Epidermal melanocyte (primary cell): ENCODE results near the gene LRRC37A3.
"Not testable (repeated sequence)": the region's sequence is repeated elsewhere in the genome, so short reads cannot be mapped to it uniquely, and the experiment has no call there.

Source experiments
- DNase-seq: peaks from one replicate; pipeline ENCODE4 v3.0.0; 2011; ENCODE audit warnings: low spot score; ENCODE audit not compliant: insufficient read length

The LRRC37A3 gene

GRCh38 chr17:64919289-64920025 is at the start of gene LRRC37A3:
LRRC37A3 (minus strand) TSS chr17:64919478; CDS start chr17:64897257, 22,221 bp downstream.
- DNase-seq: peak; percentile 62

- DNase-seq: not testable (repeated sequence)
Measured at GRCh38 chr17:64965873-64966287, 46.6 kb upstream of the LRRC37A3 start.

GRCh38 chr17:64965256-64965872 is 46.1 kb upstream of the LRRC37A3 start:
- DNase-seq: not testable (repeated sequence)

GRCh38 chr17:64964796-64965195 is 45.5 kb upstream of the LRRC37A3 start:
- DNase-seq: no peak

- not testable (repeated sequence) for DNase-seq
Measured at GRCh38 chr17:64963814-64964213, 44.5 kb upstream of the LRRC37A3 start.

- not testable (repeated sequence) for DNase-seq
Measured at GRCh38 chr17:64961563-64962378, 42.5 kb upstream of the LRRC37A3 start.

GRCh38 chr17:64951877-64952276 is 32.6 kb upstream of the LRRC37A3 start:
- no peak for DNase-seq

- no peak for DNase-seq
Measured at GRCh38 chr17:64950871-64951270, 31.6 kb upstream of the LRRC37A3 start.

- no peak for DNase-seq
Measured at GRCh38 chr17:64947152-64947551, 27.9 kb upstream of the LRRC37A3 start.

- DNase-seq: no peak
Measured at GRCh38 chr17:64941761-64942160, 22.5 kb upstream of the LRRC37A3 start.

- no peak for DNase-seq
Measured at GRCh38 chr17:64941045-64941444, 21.8 kb upstream of the LRRC37A3 start.

- DNase-seq: no peak
Measured at GRCh38 chr17:64940055-64940454, 20.8 kb upstream of the LRRC37A3 start.

- DNase-seq: no peak
Measured at GRCh38 chr17:64938925-64939474, 19.7 kb upstream of the LRRC37A3 start.

- no peak for DNase-seq
Measured at GRCh38 chr17:64938290-64938689, 19.0 kb upstream of the LRRC37A3 start.

- DNase-seq: no peak
Measured at GRCh38 chr17:64936117-64936516, 16.8 kb upstream of the LRRC37A3 start.

- DNase-seq: not testable (repeated sequence)
Measured at GRCh38 chr17:64934284-64934778, 15.1 kb upstream of the LRRC37A3 start.

- not testable (repeated sequence) for DNase-seq
Measured at GRCh38 chr17:64932850-64933249, 13.6 kb upstream of the LRRC37A3 start.

- DNase-seq: not testable (repeated sequence)
Measured at GRCh38 chr17:64930374-64930773, 11.1 kb upstream of the LRRC37A3 start.

GRCh38 chr17:64929419-64930209 is 10.3 kb upstream of the LRRC37A3 start:
- DNase-seq: not testable (repeated sequence)

GRCh38 chr17:64928701-64929100 is 9.4 kb upstream of the LRRC37A3 start:
- not testable (repeated sequence) for DNase-seq

GRCh38 chr17:64927444-64927843 is 8.2 kb upstream of the LRRC37A3 start:
- not testable (repeated sequence) for DNase-seq
